ENCODE measurements around the gene BHLHE40.
"Not testable (repeated sequence)": the region's sequence is repeated elsewhere in the genome, so short reads cannot be mapped to it uniquely, and the experiment has no call there.

Gene BHLHE40

GRCh38 chr3:4979428-4980228 is at the start of gene BHLHE40:
BHLHE40 (plus strand) TSS chr3:4979437; CDS start chr3:4979719, 282 bp downstream.
- no peak for DNase-seq

DNA sequence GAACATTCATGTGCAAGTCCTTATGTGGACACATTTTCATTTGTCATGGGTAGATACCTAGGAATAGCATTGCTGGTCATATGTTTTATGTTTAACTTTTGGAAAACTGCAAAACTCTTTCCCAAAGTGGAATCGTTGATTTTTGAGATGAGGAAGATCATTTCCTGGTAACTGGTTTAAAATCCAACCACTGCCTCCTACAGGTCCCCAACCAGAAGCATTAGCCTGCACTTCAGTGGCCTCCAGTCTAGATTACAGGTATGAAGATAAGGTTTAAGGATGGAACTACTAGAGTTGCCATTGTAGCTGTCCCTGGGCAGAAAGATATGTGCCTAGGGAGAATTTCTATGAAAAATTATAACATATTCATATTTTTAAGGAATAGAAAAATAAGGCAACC is 48.7 kb upstream of the BHLHE40 start:
- no peak for DNase-seq

DNA sequence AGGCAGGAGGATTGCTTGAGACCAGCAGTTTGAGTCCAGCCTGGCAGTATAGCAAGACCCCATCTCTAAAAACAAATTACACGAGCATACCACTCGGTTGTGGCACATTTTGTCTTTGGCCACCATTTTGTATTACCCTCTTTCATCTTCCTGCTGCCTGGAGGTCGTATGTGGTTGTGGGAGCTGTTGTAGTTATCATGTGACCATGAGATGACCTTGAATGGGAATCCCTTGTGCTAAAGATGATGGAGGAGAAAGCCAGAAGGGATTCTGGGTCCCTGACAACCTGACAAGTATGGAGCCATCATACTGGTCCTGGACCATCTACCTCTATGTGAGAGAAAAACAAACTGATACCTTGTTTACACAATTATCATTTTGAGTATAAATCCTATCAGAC is 45.2 kb upstream of the BHLHE40 start:
- DNase-seq, result no peak

- DNase-seq, result no peak
Measured at GRCh38 chr3:4935347-4935746, 43.9 kb upstream of the BHLHE40 start.

GRCh38 chr3:4936982-4937614 is 42.1 kb upstream of the BHLHE40 start:
- no peak for DNase-seq

- DNase-seq, result no peak
Measured at GRCh38 chr3:4938281-4938982, 40.8 kb upstream of the BHLHE40 start.

- DNase-seq, result no peak
Measured at GRCh38 chr3:4939276-4939675, 40.0 kb upstream of the BHLHE40 start.

- DNase-seq, result no peak
Measured at GRCh38 chr3:4940985-4941384, 38.3 kb upstream of the BHLHE40 start.

GRCh38 chr3:4943549-4943948 is 35.7 kb upstream of the BHLHE40 start:
- no peak for DNase-seq

DNA sequence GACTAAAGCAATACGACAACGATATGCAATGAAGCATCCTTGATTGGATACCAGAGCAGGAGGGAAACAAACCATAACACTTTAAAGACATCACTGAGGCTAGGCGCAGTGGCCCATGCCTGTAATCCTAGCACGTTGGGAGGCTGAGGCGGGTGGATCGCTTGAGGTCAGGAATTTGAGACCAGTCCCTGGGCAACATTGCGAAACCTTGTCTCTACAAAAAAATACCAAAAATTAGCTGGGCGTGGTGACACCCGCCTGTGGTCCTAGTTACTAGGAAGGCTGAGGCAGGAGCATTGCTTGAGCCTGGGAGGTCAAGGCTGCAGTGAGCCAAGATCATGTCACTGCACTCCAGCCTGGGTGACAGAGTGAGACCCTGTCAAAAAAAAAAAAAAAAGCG is 33.9 kb upstream of the BHLHE40 start:
- no peak for DNase-seq

DNA sequence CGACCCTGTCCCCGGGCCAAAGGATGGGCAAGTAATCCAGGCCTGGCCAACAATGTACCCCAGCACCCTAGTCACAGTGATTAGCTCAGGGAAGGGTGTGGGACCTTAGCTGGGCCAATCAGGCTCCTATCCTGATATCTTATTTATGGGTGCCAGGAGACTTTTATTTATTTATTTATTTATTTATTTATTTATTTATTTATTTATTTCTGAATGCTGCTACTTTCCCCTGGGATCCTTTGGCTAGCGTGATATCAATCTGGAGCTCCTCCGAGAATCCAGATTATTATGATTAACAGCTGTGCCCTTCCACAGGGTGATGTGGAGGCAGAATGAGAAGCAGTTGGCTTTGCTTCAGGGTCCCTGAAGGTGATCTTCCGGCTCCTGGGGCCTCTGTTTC is 32.2 kb upstream of the BHLHE40 start:
- DNase-seq, result no peak

- DNase-seq, result no peak
Measured at GRCh38 chr3:4948395-4948794, 30.8 kb upstream of the BHLHE40 start.

- no peak for DNase-seq
Measured at GRCh38 chr3:4949004-4949403, 30.2 kb upstream of the BHLHE40 start.

GRCh38 chr3:4949659-4950058 is 29.6 kb upstream of the BHLHE40 start:
- no peak for DNase-seq

- DNase-seq, result no peak
Measured at GRCh38 chr3:4950351-4950784, 28.9 kb upstream of the BHLHE40 start.

- no peak for DNase-seq
Measured at GRCh38 chr3:4950948-4951347, 28.3 kb upstream of the BHLHE40 start.

- DNase-seq, result no peak
Measured at GRCh38 chr3:4953119-4953518, 26.1 kb upstream of the BHLHE40 start.

DNA sequence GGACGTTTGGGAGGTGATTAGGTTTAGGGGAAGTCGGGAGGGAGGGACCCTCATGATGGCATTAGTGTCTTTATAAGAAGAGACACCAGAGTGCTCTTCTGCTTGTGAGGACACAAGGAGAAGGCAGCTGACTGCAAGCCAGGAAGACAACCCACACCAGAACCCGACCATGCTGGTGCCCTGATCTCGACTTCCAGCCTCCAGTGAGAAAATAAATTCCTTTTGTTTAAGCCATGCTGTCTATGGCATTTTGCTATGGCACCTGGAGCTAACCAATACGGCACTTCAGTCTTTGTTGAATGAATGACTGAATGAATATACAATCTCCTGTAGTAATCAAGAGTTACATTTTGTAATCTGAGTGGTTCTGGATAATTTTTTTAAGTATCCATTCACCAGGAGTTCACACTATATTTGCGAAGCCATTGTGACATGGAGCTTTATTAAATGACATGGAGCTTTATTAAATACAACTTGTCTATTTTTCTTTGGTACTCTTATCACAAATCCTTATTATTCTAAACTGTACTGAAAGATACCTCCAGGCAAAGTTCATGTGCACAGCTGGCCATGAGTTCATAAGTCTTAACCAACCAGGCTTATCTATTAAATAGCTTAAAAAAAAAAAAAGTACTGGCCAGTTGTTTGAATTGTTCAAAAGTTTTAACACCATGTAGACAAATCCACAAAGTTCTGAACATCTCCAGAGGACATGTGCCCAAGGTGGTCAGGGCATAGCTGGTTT is 24.8 kb upstream of the BHLHE40 start:
- DNase-seq, result no peak

DNA sequence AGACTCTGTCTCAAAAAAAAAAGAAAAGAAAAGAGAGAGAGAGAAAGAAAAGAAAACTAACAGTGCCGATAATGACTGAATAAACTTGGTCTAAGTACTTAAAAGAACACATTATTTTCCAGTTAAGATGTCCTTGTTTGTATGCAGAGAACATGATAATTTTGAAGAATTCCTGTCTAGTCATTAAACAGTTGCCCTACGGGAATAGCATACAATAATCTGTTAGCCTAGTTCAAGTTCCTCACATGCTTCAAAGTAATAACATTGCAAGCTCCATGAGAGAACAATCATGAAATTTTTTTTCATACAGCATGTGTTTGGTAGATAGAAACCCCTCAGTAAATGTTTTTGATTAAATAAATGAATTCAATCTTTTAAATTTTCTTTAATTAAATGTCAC is 23.1 kb upstream of the BHLHE40 start:
- no peak for DNase-seq

DNA sequence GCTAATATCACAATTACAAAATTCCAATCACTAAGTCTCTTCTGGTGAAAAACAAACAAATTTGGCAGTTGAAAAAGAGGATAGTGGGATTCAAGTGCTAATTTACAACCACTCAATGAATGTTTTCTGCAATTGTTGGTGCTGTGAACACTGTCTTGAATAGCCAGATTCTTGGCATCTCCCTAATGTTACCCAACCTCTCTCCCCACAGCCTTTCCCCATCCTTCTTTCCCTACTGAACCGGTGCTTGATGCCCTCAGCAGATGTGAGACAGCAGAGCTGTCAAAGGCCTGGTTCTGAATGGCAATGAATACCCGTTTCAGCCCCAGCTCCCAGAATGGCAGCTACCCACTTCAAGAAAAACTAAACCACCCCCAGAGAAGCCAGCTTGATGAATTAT is 22.5 kb upstream of the BHLHE40 start:
- no peak for DNase-seq

DNA sequence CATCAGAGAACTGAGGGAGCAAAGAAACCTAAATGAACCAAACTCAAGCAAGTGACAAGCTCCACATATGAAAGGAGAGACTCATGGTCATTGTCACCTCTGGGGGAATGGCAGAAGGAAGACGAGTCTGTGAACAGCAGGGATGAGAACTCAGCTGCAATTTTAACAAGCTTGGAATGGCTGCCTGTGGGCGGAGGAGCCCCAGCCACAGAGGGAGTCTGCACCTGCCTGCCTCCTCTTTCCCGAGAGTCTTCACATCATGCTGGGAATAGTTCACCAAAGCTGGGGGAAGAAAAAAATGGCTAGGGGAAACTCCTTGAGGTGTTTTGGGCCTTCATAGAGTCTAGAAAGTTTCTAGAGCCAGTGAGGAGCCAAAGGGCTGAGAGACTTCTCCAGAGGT is 21.3 kb upstream of the BHLHE40 start:
- no peak for DNase-seq

DNA sequence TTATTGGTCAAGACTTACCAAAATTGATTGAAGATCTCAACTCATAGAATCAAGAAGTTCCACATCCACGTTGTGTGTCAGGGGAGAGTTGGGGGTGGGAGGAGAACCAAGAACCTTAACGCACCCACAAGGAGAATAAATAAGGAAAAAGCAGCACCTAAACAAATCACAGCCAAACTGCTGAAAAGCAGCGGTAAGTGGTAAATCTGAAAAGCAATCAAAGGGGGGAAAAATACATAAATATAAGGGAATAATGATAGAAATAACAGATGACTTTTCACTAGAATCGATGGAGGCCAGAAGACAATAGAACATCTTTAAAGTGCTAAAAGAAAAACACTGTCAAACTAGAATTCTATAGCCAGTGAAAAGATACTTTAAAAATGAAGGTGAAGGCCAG is 20.1 kb upstream of the BHLHE40 start:
- DNase-seq, result no peak

DNA sequence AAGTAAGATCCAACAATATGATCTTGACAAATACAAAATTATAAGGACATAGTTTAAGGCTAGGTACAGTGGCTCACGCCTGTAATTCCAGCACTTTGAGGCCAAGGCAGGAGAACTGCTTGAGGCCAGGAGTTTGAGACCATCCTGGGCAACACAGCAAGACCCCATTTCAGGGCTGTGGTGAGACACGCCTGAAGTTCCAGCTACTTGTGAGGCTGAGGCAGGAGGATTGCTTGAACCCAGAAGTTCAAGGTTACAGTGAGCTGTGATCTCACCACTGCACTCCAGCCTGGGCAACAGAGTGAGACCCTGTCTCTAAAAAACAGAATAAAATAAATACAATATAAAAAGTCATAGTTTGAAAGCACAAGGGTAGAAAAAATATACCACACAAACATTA is 17.4 kb upstream of the BHLHE40 start:
- not testable (repeated sequence) for DNase-seq
